Effector CD8-positive, alpha-beta T cell (primary cell): ENCODE data around the gene MAP3K3.
"Not testable (repeated sequence)": the region's sequence is repeated elsewhere in the genome, so short reads cannot be mapped to it uniquely, and the experiment has no call there.

Experiments used
- DNase-seq: peaks from one replicate; lab custom pipeline; 2025; lab: John Stamatoyannopoulos, UW

The MAP3K3 gene

DNA sequence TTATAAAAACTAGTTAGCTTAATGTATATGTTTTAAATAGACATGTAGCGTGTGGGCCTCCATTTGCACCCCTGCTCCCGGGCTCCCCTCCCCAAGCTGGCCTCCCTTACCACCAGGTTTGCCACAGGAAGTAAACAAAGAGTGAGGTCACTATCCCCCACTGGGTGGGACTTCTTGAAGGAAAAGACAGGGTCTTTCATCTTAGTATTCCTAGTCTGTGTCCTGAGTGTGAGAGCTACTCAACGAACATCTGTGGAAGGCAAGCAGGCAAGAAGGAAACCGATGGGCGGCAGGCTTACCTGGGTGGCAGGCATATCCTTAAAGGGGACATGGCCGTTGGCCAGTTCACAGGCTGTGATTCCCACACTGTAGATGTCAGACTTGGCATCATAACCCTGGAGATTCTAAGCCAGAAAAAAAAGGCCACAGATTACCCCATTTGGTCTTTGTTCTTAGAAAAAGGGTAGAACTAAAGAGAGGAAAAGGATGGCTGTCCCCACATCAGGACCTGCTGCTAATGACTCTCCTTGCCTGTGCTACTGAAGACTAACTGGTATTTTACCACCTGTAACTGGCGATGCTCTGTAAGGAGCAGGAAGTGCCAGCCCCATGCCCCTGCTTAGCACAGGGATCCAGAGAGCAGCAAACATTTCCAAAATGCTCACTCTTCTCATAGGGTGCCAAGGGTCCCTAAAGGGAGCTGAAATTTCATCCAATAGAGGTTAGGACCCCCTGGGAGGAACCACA is 84.3 kb downstream of the MAP3K3 start:
- no peak for DNase-seq

DNA sequence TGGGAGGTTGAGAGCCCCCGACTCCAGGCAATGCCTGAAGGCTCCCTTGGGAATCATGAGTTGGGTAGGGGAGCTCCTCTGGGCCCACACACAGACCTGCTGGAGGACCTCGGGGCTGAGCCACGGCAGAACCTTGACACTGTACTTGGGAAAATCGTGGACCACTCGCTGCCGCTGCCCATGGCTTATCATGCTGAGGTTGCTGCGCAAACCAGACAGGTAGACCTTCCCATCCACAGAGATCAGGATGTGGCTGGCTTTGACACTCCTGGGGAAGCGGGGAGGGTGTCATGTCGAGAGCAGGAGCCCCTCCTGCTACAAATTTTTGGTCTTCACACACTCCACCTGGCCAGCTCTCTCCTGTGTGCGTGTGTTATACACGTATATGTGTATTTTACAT is 84.9 kb downstream of the MAP3K3 start:
- no peak for DNase-seq

DNA sequence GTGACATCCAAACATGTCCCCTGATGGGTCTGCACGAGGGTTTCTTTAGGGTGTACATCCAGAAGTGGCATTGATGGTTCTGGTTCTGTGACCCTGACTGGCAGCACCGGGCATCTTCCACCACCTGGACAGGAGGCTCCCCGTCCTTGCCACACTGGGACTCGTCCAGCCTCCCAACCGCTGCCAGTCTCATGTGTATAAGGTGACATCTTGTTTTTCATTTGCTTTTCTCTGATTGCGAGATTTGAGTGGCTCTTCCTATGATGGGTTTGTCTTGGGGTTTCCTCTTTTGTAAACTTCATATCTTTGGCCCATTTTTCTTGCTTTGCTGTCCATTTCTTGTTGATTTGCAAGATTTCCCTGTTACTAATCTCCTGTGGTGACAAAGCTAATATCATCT is 86.9 kb downstream of the MAP3K3 start:
- no peak for DNase-seq

DNA sequence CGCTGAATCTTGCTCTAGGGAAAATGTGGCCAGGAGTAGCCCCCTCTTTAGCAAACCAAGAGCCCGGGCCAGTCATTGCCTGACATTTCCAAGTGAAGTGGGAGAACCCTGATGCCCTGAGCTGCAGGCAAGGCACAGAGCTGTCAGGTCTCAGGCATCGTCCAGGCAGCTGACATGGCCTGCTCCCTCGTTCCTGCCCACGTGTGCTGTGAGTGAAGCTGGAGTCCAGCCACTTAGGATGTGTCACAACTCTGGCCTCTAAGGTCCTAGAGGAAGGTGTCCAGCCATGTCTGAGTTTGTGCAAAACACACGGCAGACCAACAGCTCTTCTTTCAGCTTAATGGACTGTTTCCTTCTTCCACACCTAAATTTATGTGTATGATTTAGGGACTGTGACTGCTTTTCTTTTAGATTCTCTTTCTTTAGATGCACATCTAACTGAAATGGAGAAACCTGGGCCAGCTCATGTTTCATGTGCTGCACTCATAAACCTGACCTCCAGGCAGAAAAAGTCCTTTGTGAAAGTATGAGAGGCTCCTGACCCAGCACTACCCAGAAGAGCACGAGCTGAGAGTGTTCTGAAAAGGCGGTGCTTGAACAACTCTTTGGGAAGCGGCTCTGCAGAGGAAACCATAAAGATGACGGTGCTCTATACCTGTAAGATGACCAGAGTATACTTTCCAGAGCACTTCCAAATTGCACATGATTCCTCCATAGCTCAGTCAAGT is 92.5 kb downstream of the MAP3K3 start:
- no peak for DNase-seq

DNA sequence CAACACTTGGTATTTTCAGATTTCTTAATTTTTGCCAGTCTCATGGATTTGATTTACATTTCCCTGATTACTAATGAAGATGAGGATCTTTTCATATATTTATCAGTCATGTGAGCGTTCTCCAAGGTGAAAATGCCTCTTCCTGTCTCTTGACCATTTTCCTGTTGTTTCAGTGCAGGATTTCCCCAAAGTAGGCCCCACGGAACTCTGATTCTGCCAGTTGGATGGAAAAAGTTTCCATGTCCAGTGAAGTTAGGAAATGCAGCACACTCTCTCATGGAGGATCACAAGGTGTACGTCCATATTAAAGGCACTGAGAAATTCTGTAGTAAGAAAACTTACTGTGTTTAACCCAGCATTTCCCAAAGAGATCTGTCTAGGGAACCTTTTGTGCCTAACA is 94.2 kb downstream of the MAP3K3 start:
- DNase-seq, result no peak

DNA sequence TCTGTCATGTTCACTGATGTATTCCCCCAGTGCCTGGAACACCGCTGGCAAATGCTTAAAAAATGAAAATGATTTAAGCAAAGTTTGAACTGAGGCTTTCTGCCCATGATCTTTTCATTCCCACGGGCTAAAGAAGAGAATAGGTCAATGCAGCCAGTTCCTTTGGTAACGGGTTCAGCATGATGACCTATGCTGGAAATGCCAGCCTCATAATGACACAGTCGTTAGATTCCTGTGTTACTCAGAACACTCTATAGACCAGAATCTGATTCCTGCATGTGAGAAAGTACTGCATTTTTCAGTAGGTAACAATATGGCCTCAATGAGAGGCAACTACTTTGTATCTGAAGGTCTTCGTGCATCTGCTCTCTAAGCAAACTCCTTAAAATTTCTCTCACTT is 96.8 kb downstream of the MAP3K3 start:
- no peak for DNase-seq

DNA sequence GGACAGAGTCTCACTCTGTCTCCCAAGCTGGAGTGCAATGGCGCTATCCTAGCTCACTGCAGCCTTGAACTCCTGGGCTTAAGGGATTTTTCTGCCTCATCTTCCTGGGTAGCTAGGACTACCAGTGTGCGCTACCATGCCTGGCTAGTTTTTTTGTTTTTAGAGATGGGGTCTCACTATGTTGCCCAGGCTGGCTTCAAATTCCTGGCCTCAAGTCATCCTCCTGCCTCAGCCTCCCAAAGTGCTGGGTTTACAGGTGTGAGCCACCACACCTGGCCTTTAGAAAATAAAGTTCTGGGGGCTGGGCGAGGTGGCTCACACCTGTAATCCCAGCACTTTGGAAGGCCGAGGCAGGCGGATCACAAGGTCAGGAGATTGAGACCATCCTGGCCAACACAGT is 98.0 kb downstream of the MAP3K3 start:
- not testable (repeated sequence) for DNase-seq

DNA sequence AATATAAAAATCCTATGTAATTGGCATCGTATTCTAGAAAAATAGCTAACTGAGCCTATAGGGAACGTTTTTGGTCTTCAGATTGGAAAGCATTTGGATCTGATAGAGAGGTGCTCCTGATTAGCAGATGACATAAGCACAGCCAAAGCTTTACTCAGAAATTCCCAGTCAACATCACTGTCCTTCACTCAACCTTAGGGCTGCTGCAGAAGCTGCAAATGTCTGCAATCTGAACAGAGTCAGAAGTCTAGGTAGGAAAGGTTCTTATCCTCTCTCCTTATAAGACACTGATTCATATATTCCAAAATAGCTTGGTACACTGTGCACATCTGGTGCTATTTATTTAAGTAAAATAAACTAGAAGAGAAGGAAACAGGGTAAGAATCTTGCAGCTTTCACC is 100.2 kb downstream of the MAP3K3 start:
- no peak for DNase-seq

DNA sequence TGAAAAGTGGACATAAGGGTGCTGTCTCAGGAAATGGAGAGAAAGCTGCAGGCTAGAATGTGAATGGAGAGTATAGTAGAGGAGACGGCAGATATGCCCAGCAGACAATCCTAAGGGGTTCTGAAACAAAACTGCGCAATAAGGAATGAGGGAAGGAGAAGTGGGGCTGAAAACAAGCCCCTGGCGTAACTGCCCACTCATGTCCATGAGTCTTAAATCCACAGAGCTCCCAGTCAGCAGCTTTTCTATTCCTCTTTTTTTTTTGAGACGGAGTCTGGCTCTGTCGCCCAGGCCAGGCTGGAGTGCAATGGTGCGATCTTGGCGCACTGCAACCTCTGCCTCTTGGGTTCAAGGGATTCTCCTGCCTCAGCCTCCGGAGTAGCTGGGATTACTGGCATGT is 113.5 kb downstream of the MAP3K3 start:
- DNase-seq, result no peak

DNA sequence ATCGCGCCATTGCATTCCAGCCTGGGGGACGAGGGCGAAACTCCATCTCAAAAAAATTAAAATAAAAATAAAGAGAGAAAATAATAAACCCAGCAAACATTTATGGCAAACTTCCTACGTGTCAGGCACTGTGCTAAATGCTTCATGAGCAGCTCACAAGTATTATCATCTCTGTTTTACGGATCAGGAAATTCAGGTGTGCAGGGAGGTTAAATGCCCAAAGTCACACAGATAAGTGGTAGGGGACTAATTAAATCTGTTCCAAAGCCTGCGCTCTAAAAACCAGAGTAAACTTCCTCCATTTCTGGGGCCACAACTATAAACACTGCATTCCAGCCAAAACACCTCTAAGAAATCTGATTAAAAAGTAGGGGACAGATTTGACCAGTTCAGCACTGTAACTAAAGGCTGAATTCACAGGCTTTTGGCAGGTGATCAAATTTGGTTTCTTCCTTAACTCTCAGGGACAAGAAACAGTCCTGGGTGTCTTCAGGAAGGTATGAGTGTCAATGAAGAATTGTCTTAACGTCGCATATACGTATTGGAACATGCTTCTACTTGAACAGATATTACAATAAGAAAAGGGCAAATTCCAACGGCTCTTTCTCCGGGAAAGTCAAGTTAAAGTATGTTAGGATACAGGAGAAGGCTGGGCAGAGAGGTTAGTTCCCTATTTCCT is 118.4 kb downstream of the MAP3K3 start:
- DNase-seq, result no peak

DNA sequence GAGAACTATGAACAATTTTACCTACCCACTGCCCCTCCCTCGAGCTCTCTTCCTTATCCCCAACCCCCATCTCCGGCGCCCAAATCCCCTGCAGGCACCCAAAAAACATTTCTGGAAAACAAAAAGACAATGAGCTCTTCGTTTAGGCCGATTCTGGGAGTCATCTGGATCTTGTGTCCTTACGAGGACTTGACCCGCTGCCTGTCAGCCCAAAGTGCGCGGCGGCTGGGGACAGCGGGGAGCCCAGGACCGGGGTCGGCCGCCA is 118.9 kb downstream of the MAP3K3 start:
- DNase-seq, result no peak

DNA sequence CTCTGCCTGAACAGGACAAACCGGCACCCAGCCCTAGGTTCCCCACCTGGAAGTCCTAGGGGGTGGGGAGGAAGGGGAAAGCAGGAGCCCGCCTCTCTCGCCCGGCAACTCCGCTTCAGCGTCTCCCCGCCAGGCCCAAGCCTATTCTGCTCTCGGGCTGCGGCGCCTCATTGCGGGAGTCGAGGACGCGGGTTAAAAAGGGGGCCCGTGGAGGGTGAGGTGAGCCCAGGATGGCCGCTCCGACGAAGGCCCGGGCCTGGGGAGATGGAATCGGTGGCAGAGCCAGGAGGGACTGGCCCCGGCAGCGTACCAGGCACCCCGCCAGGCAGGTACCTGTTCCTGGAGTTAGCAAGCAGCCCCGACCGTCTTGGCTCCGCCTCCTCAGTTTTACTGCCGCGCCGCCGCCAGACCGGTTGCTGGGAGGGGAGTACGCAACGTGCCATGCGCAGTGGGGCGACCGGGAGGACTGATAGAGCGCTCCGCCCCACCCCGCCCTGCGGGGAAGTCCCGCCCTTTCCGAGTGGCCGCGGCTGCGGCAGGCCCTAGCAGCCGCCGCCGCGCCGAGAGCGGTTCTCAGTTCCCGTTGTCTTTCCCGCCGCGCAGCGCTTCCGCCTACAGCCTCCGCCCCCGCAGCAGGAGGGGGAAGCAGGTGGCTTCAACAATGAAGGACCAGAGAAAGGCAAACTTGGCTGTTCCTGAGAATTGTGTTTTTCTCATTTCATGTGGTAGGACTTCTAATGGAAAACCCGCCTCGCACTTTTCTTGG is 119.4 kb downstream of the MAP3K3 start, which contains the start of gene STRADA:
Gene STRADA (minus strand): TSS at position 392 of the 766 bp plus-strand sequence. CDS start 13,430 bp downstream, outside the sequence.
- DNase-seq, result peak; percentile 95
